Measurements from ENCODE around the gene TMEM91.

TMEM91 gene

DNA sequence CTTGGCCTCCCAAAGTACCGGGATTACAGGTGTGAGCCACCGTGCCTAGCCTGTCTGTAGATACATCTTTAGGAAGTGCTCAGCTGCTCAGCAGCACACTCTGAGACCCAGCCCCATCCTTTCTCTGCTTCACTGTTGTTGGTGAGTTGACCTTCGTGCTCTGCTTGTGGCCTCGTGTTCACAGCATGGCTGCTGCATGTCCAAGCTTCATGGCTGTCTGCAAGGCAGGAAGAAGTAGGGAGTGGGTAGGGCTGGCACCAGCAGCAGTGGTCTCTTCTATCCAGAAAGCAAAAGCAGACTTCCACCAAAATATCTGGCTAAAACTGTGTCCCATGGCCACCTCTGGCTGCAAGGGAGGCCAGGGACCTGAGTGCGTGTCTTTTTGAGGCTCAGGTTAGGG lies 36.6 kb downstream of the TMEM91 start:
- DNase-seq, result no peak

DNA sequence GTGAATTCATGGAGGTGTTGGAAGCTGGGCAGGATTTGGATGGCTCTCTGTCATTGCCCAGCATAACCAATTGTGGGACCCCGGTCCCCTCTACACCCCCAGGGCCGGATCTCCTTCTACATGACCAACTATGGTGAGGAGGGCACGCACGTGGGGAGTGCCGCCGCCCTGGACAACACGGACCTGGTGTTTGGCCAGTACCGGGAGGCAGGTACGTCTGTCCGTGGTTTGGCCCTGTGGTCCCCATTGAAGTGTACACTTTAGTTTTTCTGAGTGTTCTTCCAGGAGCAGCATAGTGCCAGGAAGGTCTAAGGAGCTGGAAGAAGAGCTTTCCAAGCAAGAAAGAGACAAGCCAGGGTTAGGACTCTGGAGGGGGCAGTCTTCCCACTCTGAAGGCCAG lies 37.6 kb downstream of the TMEM91 start:
- no peak for DNase-seq

- DNase-seq, result no peak
Observed at GRCh38 chr19:41414461-41414860, 38.1 kb downstream of the TMEM91 start.

GRCh38 chr19:41415154-41415571 lies 38.8 kb downstream of the TMEM91 start:
- no peak for DNase-seq

DNA sequence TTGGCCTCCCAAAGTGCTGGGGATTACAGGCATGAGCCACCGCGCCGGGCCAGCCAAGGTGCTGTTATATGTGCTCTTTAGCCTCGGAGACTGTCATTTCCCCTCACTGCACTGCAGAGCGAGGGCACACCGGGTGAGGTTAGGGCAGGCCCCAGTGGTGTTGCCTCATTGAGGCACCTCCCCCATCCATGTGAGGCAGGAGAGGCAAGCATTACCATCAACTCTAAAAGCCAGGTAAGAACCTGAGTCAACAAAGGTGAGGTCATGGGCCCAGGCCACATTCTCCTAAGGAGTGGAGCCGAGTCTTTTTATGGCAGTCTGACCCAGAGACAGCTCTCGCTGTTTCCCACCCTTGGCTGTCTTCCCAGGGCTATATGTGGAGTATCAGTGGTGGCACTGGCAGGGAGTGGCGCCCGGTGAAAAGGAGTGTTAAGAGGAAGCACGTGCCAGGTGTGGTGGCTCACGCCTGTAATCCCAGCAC lies 39.9 kb downstream of the TMEM91 start:
- no peak for DNase-seq

DNA sequence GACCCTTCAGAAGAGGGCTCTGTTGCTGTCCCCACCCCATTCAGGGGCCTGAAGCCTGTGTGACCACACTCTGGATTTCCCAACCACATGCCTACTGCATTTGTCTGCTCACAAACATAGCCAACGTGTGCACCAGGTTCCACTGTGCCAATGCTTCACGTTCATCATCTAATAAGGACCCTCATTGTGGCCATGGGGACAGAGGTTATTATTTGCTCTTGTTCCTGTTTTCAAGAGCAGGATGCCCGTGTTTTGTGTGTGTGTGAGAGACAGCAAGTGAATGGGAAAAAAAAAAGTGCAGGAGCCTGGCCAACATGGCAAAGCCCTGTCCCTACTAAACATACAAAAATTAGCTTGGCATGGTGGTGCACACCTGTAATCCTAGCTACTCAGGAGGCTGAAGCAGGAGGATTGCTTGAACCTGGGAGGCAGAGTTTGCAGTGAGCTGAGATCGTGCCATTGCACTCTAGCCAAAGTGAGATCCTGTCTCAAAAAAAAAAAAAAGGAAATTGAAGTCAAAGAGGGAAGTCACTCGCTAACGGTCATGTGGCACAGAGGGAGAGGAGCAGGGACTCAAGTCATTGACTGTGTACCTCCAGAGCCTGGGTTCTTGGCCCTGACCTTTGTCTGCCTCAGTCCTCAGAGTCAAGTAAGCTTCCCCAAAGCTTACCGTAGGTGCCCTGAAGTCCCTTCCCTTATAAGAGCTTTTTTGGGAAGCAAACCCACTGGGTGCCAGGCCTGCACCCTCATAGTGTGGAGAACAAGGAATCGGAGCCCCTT lies 44.0 kb downstream of the TMEM91 start:
- DNase-seq, result no peak

DNA sequence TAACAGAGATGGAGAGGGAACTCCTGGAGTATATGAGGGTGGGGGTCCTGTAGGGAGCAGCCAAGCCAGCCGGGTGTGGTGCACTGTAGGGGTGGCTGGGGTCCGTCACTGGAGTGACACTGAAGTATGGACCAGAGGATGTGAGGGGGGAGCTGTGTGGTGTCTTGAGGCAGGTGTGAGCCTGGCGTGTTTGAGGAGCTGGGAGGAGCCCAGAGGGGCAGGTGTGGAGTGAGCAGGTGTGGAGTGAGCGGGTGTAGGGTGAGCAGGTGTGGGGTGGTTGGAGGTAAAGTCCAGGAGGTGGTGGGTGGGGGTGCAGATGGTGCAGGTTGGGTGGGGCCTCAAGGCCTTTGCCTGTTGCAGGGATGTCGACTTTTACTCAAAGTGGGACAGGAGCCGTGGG lies 45.0 kb downstream of the TMEM91 start:
- DNase-seq, result no peak

DNA sequence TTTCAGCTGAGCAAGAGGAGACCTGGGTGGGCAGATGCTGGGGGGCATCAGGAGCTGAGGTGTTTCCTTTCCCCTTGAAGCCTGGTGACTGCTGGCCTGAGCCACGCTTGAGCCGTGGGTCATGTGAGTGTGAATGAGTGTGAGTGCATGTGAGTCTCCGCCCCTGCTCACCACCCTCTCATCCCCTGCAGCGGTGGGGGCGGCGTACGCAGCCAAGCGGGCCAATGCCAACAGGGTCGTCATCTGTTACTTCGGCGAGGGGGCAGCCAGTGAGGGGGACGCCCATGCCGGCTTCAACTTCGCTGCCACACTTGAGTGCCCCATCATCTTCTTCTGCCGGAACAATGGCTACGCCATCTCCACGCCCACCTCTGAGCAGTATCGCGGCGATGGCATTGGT lies 45.6 kb downstream of the TMEM91 start:
- DNase-seq, result no peak

DNA sequence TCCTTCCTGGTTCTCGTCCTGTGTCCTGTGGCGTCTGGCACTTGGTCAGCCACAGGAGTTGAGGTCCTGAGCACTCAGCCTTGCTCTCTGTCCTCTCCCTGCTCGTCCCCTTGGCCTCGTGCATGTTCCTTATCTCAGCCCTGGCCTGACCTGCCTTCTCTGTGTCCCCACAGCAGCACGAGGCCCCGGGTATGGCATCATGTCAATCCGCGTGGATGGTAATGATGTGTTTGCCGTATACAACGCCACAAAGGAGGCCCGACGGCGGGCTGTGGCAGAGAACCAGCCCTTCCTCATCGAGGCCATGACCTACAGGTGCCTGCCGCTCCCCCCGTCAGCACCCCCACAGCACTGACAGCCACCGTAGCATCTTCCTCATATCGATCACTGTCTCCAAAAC lies 46.1 kb downstream of the TMEM91 start:
- no peak for DNase-seq

GRCh38 chr19:41422955-41423354 lies 46.6 kb downstream of the TMEM91 start:
- DNase-seq, result no peak

DNA sequence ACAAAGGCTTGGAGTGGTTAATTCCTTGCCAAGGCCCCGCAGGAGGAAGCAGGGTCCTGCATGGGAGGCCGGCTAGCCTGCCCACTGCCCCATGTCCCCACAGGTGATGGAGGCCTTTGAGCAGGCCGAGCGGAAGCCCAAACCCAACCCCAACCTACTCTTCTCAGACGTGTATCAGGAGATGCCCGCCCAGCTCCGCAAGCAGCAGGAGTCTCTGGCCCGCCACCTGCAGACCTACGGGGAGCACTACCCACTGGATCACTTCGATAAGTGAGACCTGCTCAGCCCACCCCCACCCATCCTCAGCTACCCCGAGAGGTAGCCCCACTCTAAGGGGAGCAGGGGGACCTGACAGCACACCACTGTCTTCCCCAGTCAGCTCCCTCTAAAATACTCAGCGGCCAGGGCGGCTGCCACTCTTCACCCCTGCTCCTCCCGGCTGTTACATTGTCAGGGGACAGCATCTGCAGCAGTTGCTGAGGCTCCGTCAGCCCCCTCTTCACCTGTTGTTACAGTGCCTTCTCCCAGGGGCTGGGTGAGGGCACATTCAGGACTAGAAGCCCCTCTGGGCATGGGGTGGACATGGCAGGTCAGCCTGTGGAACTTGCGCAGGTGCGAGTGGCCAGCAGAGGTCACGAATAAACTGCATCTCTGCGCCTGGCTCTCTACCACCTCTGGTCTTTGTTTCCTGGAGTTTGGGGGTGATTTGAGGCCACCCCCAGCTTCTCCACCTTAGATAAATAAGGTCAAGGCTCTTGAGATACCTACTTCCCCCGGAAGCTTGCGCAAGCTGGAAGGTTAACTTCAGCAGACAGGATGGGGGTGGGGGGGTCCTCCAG lies 48.2 kb downstream of the TMEM91 start:
- no peak for DNase-seq

DNA sequence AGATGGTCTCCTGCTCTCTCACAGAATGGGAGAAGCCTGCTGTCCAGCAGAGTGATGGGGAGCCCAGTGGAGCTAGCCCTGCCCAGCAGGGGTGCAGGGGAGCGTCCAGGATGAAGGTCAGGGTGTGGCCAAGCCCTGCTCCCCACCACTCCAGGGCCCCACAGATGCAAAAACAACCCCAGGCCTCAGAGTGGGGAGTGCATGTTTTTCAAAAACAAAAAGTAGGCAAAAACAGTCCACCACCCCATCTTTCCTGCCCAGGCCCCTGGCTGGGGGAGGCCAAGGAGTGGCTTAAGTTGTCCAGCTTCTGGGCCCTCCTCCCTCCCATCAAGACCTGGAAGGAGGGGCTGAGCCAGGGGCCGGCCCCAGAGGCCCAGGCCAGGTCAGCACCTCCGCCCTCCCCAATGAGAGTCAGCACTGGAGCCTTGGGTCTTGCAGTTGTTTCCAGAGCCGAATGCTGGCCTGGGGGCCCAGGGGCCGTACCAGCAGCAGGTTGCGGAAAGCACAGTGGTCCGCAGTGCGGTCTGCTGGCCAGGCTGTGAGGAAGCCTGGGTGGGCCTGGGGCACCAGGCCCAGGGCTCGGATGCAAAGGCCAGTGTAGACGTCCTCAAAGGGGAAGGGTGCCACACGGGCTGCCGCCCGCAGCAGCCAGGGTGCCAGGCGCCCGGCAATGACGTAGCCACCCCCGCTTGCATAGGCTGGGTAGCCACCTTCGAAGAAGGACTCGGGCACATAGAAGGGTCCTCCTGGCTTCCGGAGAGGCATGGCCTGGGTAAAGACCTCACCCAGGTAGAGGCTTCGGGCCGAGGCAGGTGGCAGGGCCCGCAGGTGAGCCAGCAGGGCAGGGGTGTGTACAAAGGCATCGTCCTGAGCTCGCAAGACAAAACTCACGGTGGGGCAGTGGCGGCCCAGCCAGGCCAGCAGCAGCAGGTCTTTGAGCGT lies 49.1 kb downstream of the TMEM91 start:
- DNase-seq, result no peak

GRCh38 chr19:41426116-41426841 lies 49.9 kb downstream of the TMEM91 start:
- DNase-seq, result no peak

GRCh38 chr19:41426952-41427646 lies 50.8 kb downstream of the TMEM91 start, which contains the start of gene B3GNT8:
Gene B3GNT8, minus strand, starts transcription at chr19:41427374. Its CDS starts 596 bp downstream, at chr19:41426778.
- DNase-seq, result peak; percentile 77

DNA sequence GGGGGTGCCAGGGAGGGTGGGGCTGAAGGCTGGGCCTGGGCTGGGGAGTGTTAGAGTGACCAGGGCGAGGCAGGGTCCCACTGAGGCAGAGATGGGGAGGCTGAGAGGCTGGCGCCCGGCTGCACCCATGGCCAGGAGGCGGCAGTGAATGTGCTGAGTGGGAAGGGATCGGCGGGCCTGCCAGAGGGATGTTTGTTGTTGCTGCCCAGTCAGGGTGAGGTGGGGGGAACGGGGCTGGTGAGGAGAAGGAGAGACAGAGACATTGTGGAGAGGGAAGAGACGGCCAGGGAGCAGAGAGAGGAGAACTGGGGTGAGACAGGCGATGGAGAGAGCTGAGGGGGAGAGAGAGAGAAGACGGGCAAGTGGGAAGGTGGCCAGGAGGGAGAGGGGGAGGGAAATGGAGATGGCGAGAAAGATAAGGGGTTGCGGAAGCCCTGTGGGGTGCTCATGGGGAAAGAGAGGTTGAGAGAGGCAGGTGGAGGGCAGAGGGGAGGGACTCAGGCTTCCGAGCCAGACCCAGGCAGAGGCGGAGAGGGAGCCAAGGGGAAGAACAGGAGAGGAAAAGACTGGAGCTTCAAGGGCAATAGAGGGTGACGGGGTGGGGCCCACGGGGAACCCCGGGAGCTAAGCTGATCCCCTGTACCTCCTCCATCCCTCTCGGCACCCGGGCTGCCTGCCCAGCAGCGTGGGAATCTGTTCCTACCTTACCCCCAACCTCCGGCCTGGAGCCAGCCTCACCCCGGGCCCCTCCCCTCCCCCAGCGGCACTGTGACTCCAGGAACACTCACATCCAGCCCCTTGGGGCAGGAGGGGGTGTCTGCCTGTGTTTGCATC lies 51.5 kb downstream of the TMEM91 start:
- peak; percentile 48 for DNase-seq

GRCh38 chr19:41428481-41428859 lies 52.1 kb downstream of the TMEM91 start:
- DNase-seq, result no peak

GRCh38 chr19:41430922-41431321 lies 54.6 kb downstream of the TMEM91 start:
- no peak for DNase-seq

DNA sequence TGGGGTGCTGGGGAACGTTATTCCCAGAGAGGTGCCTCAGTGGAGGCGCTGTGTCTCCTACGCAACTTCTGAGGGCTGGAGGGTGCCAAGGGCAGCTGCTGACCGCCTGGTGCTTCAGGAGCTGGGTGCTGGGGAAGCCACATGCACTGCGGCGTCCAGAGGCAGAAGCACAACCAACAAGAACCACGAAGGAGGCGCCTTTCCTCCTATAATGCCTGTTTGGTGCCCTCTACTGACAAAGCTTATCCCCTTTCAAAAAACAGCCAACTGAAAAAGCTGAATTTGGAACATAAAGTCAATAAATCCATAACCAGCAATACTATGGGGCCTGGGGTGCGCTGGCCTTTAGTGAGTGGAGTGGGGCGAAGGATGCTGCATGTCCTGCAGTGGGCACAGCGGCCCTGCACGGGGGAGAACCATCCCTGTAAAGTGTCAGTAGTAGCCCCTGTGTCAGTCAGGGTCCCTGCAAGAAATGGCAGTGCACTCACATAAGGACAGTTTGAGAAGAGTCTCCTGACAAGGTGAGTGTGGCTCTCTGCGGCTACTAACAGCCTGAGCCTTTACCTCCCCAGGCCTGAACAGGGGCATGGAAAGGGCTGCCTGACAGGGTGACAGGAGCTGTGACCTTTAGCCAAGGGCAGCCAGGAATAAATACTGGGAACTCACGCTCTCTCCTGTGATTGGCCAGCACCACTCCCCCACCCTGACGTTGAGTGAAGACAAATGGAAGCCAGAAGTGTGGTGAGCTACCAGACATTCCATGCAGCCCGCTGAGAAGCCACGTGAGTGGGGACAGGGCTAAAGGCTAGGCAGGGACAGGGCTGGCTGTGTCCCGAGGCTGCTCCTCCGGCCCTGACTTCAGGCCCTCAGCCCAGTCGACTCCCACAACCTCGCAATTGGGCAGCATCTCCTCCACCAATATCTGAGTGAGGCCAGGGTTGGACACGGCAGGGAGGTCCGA lies 55.4 kb downstream of the TMEM91 start:
- DNase-seq, result no peak

GRCh38 chr19:41433171-41433570 lies 56.8 kb downstream of the TMEM91 start:
- no peak for DNase-seq

Data from left hindlimb (tissue), 1 donor.